ENCODE data around the gene SASH1. TPM values are rescaled to one million over a fixed set of nuclear protein-coding genes. Genes with fewer than 3 reads are reported as not detected.

SASH1 gene
- total and polyA plus RNA-seq, 2 donors (not counting 3 experiments of a cell fraction or from before 2014, with no cell fraction given) = 18.5 to 103 TPM

DNA sequence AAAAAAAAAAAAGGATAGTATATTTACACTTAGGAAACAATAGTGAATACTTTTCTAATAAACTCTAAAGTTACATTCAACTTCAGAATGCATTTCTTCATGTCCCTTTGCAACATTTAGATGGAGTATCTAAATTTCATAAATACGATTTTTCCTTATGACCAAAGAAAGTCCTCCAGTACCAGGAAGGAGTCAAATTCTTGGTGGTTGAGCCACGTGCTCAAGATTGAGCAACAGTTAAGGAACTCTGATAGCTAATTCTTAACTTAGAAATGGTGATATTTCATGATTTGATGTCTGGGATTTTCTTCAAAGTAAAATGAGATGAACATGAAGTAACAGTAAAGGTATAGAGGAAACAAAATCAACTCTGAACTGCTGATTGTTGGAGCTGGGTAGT lies 92.7 kb downstream of the SASH1 start:
- dilution Hi-C loops (cut with MboI; ENCODE audit: extremely low pct_ligation_motif_present, low sequenced_read_pairs) = no loop called here
- TF ChIP-seq FOS (IDR thresholded peaks at IDR 0.05; ENCODE audit: borderline replicate concordance, insufficient read depth, low read length) (no peak), JUN (IDR thresholded peaks at IDR 0.05; ENCODE audit: borderline replicate concordance, insufficient read depth, insufficient read length, low read depth) (no peak), GATA2 (IDR thresholded peaks at IDR 0.05; ENCODE audit: insufficient read depth, insufficient read length, low read depth, low read length) (no peak), POLR2A (IDR thresholded peaks at IDR 0.05; ENCODE audit: low read depth, low read length) (no peak), EZH2 (IDR thresholded peaks at IDR 0.05; ENCODE audit: borderline replicate concordance, low read depth, low read length, severe bottlenecking) (no peak), MYC (IDR thresholded peaks at IDR 0.05; ENCODE audit: low read depth, low read length) (no peak), POLR2AphosphoS5 (IDR thresholded peaks at IDR 0.05; ENCODE audit: insufficient read depth, low read depth, low read length) (no peak)
- TF ChIP-seq, protein P1, sequence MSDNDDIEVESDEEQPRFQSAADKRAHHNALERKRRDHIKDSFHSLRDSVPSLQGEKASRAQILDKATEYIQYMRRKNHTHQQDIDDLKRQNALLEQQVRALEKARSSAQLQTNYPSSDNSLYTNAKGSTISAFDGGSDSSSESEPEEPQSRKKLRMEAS (IDR thresholded peaks at IDR 0.05; ENCODE audit: insufficient read depth, insufficient read length) = no peak
- TF ChIP-seq, protein P2, sequence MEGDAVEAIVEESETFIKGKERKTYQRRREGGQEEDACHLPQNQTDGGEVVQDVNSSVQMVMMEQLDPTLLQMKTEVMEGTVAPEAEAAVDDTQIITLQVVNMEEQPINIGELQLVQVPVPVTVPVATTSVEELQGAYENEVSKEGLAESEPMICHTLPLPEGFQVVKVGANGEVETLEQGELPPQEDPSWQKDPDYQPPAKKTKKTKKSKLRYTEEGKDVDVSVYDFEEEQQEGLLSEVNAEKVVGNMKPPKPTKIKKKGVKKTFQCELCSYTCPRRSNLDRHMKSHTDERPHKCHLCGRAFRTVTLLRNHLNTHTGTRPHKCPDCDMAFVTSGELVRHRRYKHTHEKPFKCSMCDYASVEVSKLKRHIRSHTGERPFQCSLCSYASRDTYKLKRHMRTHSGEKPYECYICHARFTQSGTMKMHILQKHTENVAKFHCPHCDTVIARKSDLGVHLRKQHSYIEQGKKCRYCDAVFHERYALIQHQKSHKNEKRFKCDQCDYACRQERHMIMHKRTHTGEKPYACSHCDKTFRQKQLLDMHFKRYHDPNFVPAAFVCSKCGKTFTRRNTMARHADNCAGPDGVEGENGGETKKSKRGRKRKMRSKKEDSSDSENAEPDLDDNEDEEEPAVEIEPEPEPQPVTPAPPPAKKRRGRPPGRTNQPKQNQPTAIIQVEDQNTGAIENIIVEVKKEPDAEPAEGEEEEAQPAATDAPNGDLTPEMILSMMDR (IDR thresholded peaks at IDR 0.05; ENCODE audit: extremely low read depth in 1 of 2, insufficient read depth in 1 of 2, low read depth in 1 of 2, low read length in 2 of 2) = no peak
- Histone ChIP-seq H4K20me1 (replicated peaks; ENCODE audit: control insufficient read depth, extremely low read depth, insufficient read depth, low read length) (no peaks in the 10 kb centered on the region), H3K4me3 (replicated peaks in 1 of 3; ENCODE audit: insufficient read depth in 1 of 3, low read depth in 1 of 3, low read length in 3 of 3) (no peak overlapping the region), H3K4me2 (ENCODE audit: insufficient read depth, low read length) (no peak overlapping the region), H3K9ac (replicated peaks; ENCODE audit: extremely low read depth, insufficient read depth, low read length) (no peak overlapping the region), H3K36me3 (ENCODE audit: control insufficient read depth in 2 of 2, extremely low read depth in 1 of 2, insufficient read depth in 2 of 2, low read length in 2 of 2) (no peaks in the 10 kb centered on the region), H3K9me1 (replicated peaks; ENCODE audit: control insufficient read depth, extremely low read depth, insufficient read depth, low read length) (no peaks in the 10 kb centered on the region), H3K27me3 (ENCODE audit: control insufficient read depth in 2 of 2, insufficient read depth in 2 of 2, low read length in 2 of 2) (no peaks in the 10 kb centered on the region), H2AFZ (ENCODE audit: low read depth, low read length) (no peak overlapping the region), H3K4me1 (ENCODE audit: control insufficient read depth, extremely low read depth, insufficient read depth, low read length) (peaks cover 26% of the 10 kb centered on the region), H3K27ac (ENCODE audit: insufficient read depth, low read depth, low read length) (no peak overlapping the region), H3K79me2 (ENCODE audit: control insufficient read depth, insufficient read depth, low read length) (peaks cover 71% of the 10 kb centered on the region), H3K9me3 (replicated peaks; ENCODE audit: control insufficient read depth, insufficient read depth, low read length) (no peaks in the 10 kb centered on the region)
- DNase-seq (ENCODE audit: low read depth, low spot score) (no peak), FAIRE-seq (no peak)
- ChIA-PET CTCF (interaction anchor here (1.1 kb wide), 1 partner anchor 10 kb away, joined by 3 read pairs; no protein-coding TSS in a partner anchor), POLR2A (interaction anchor here (1.3 kb wide), 1 partner anchor 9 kb away, joined by 3 read pairs; no protein-coding TSS in a partner anchor)
- no TSS peak for BruUV-seq (replicated peaks)
- intact Hi-C loops (cut with micrococcal nuclease) = no loop called here

Data from endothelial cell of umbilical vein (primary cell).